Raji (cell line): ENCODE results near the gene HMGB4.

ENCODE experiments used
- POLR2A ChIP-seq: IDR thresholded peaks from 2 replicates; pipeline ENCODE4 v1.6.1; 2011; ENCODE audit warnings: low read depth, low read length, control low read depth; ENCODE audit not compliant: insufficient read depth

The HMGB4 gene

DNA sequence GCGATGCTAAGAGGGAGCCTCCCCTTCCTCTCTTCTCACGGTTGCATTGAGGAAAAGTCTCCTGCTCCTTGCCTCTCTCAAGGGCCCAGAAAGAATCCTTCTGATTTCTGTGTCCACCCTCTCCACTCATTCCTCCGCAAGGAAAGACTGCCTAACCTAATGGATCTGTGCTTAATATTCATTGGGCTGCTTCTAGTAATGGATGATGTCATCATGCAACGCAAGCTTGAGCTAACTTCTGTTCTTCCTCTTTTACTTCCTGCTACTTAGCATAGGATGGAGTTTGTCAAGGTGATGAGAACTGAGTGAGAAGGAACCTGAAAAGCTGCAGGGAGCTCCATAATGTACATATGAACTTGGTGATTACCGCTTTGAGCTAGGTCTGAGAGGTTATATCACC, 35.2 kb upstream of the HMGB4 start:
- TF ChIP-seq POLR2A = no peak

DNA sequence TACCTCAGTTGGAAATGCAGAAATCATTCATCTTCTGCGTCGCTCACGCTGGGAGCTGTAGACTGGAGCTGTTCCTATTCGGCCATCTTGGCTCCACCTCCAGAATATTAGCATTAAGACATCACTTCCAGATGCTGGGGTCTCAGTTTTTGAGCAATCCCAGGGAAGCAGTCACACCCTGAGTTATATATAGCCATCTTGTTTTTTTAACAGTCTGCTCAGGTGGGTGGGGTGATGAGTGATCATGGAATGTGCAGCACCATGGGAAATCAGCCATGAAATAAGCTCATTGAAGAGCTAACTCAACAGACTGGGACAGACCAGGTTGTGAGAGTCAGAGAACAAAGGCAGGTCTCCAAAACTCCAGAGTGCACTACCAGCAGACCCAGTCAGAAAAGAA, 27.0 kb upstream of the HMGB4 start:
- TF ChIP-seq POLR2A = no peak

DNA sequence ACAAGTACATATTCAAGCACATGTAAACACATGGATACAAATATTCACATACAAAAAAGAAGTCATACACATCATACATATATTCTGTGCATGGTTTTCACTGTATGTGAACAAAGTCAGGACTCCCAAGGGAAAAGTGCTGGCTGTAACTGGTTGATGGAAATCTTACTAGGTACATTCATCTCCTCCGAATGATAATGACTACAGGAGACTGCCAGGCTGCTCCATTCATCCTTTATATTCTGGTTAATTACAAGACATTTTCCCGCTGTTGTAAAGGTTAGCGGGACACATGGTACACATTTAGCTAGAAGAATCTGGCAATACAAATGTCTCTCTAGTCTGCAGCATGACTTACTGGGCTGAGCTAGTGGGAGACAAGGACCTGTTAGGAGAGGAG, 26.2 kb upstream of the HMGB4 start:
- no peak for TF ChIP-seq POLR2A

DNA sequence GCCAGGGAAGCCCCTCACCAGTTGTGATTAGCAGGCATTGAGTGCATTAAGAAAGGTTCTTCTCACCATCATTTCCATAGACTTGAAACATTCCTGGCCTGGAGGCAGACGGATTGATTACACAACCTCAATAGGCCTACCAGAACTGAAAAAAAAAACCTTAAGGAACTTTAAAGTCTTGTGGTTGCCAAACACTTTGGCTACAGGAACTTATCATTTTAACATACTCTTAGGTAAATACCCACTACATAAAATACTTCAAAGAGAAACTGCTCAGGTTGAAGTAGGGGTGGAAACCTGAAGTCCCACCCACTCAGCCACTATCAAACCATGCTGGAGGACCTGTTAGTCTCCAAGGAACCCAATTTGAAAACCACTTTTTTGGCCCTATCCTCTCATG, 22.4 kb upstream of the HMGB4 start:
- TF ChIP-seq POLR2A = no peak

DNA sequence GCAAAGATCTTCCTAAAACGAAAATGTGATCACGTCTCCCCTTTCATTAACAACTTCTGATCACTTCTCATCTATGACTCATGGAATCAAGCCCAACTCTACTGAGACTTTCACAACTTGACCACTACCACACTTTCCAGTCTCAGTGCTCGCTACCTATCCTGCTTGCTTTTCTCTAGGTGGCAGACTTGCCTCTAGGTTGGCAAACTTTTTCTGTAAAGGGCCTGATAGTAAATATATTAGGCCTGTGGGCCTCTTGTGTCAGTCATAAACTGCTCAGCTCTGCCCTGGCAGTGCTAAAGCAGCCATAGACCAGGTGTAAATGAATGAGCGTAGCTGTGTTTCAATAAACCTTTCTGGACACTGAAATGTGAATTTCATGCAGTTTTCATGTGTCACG, 21.5 kb upstream of the HMGB4 start:
- no peak for TF ChIP-seq POLR2A

DNA sequence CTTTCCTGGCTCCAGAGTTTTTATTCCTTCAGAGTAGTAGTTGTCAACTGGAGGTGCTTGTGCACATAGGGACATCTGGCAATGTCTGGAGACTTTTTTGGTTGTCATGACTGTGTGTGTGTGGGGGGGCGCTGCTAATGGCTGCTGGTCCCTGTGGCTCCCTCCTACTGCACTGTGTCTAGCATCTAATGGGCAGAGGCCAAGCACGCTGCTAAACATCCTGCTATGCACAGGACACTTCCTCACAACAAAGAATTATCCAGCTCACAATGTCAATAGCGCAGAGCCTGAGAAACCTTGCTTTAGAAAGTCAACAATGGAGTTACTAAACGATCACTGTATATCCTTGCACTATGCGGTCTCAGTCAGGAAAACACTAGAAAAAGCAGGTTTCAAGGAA, 19.7 kb upstream of the HMGB4 start:
- TF ChIP-seq POLR2A = no peak

DNA sequence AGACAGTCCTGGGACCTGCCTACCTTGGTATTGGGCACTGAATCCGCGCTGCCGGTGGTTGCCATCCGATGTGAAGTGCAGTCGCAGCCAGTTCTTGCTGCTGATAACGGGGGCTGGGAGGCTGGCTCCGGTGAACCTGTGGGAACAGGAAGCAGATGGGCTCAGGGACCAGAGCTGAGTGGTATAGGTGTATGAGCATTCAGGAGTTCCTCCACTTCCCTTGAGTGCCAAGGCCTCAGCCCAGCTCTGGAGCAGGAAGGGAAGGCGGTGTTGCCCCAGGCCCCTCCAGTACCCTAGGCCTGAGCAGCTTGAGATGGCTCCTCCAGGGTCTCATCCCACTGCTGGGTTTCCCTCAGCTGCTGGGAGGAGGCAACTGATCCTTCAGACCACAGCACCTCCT, 17.0 kb upstream of the HMGB4 start:
- no peak for TF ChIP-seq POLR2A

DNA sequence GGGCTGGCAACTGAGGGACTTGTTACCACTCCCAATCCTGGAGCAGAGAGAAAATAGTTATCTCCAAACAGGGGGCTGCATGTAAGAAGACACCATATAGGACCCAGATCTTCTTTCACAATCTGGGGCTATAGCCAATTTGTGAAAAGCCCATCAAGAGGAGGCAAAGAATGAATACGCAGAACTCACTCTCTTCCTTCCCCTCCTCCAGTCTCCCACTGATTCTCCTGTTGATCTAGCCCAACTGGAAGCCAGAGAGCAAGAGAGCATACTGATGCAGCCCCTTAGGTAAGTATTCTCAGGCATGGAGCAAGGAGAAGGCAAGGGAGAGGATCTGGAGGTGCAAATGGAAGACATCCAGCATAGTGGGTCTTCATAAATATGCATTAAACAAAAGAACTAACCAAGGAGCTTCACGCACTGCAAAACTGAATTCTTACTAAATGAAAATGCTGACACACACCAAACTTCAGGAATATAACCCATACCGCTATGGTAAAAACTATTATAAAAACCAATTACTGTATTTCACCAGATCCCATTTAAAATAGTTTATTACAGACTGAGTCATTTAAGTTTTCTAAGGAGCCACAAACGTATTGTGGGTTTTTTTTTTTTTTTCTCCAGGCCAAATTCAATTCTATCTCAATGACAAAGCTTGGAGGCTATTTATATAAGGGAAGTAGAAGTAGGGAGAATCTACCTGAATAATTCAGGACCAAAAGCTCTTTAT, 15.5 kb upstream of the HMGB4 start:
- no peak for TF ChIP-seq POLR2A

DNA sequence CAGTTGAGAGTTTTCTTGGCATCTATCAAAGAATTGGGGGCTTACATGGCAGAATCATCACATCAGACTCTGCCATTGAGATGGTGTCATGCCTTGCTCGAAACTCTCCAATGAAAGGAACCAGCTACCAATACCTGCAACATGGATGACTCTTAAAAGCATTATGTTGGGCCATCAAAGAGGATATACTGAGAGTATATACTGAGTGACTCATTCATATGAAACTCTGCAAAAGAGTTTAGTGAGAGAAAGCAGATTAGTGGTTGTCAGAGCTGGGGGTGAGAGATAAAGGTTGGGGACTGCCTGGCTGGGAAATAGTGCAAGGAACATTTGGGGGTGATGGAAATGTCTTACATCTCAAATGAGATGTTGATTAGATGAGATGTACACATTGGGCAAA, 14.7 kb upstream of the HMGB4 start:
- no peak for TF ChIP-seq POLR2A

DNA sequence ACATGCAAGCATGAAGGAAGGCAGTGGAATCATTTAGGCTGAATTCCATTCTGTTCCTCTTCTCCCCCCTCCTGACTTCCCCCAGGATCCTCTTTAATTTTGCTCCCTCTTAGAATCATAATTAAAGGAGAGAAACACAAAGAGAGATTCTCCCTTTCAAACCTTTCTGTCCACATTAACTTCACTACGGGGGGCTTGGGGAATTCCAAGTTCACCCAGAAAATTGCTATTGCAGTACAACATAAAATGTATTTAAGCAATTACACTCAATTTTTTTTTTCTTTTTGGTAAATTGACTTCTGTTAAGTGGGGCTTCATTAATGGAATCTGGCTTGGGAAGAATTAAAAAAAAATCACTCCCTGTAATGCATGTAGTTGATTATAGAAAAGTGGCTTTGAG, 13.4 kb upstream of the HMGB4 start:
- no peak for TF ChIP-seq POLR2A

DNA sequence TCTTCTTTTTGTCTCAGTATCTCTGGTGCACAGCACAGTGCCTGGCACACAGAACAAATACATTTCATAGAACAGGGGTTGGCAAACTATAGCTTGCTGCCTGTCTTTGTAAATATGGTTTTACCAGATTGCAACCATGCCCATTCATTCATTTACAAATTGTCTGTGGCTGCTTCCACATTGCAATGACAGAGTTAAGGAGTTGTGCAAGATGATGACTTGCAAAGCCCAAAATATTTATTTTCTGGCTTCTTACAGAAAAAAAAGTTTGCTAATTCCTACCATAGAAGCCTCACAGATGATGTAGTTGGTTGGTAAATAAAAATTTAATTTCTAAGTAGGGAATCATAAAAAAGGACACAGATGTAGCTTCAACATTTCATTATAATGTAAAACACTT, 11.2 kb upstream of the HMGB4 start:
- no peak for TF ChIP-seq POLR2A

DNA sequence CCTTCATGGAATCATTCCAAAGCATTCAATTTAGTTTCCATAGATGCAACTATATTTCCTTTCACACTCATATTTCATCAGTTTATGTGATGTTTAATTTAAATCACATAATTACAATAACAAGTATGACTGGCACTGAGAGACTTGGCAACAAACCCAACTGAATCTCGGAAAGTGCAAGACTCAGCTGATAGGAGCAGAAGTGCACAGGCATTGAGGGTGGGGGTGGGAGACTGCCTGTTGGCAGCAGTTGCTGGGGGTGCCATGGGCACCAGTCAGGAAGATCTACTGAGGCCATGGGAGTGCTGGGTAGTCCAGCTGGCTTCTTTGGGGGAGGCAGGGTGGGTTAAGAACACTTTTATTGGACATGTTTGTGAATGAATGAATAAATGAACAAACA, 10.4 kb upstream of the HMGB4 start:
- no peak for TF ChIP-seq POLR2A

DNA sequence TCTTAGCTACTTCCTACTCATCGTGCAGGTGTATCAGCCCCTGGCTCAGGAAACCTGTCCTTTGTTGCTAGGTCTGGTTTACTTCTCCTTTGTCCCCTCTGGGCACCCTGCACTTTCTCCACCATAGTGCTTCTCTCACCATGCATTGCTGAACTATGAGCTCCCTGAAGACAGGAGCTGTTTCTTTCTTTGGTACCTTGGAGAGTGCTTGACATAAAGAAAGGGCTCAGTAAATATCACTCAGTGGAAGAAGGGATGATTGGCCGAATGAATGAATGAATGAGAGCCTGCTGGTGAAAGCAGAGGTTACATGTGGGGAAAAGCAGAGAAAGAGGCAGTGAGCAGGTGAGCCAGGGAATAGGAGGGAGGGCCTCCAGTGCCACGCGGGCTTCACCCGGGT, 9.8 kb upstream of the HMGB4 start:
- no peak for TF ChIP-seq POLR2A

DNA sequence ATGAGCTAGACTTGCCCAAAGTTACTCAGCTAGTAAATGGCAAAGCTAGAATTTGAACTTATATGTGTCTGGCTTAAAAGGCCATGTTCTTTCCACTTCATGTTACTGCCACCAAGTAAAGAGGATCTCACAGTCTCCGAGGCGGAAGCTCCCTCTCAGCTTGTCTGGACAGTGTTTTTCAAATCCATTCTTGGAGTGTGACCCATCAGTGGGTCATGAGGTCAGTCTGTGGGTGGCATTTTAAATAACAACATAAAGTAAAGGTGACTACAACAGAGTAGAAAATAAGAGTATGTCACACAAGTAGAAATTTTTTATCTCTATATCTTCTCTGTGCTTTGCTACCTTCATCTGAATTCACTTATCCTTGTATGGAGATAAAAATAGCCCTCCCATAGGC, 3.2 kb upstream of the HMGB4 start:
- no peak for TF ChIP-seq POLR2A

DNA sequence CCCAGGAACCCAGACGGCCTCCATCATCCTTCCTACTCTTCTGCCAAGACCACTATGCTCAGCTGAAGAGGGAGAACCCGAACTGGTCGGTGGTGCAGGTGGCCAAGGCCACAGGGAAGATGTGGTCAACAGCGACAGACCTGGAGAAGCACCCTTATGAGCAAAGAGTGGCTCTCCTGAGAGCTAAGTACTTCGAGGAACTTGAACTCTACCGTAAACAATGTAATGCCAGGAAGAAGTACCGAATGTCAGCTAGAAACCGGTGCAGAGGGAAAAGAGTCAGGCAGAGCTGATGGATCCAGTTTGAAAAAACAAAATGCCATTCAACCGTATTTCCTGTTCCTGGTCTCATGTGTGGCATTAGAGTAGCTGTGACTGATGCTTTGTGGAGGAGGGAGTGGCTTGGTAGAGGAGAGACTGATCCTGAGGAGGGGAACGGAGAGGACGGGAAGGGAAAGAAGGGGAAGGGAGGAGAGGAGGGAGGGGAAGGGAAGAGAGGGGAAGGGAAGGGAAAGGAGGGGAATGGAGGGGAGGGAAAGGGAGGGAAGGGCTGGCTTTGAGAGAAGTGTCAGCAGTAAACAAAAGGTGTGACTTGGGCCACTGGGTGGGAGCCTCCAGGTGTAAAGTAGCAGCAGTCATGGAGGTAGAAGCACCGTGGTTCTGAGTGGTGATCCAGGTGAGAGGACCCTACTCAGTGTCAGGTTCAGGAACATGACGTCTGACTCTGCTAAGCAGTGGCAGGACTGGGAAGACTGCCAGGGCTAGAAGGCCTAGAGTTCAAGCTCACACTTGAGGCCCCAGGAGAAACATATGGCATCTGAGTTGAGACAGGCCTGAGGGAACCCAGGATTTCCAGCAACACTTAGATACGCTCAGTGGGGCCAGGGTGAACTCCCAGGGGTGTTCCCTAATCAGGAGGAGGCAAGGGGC, 846 bp downstream of the HMGB4 start:
- no peak for TF ChIP-seq POLR2A

DNA sequence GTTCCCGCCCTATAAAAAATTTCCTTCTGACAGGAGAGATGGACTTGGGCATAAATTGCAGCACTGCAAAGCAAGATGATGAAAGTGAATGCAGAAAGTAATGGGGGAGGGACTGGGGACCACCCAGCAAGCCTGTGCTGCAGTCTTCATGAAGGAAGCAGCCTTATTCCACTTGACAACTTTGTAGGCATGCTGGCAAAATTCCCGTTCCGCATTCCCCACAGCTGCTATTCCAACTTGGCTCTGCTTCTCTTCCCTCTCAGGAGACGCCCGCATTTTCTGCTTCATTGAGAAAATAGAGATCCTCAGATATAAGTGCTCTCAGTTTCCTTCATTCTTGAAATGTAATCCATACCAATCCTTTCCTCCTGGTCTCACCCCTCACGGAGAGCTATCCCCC, 2.4 kb downstream of the HMGB4 start:
- no peak for TF ChIP-seq POLR2A
